Pons (tissue), 1 donor: ENCODE data around the gene RIMS4.
A peak's percentile ranks its signal among the peaks of the same experiment; 100 is the strongest.

Experiments used
- DNase-seq: peaks from one replicate; pipeline ENCODE4 v3.0.0-alpha.2; 2016; ENCODE audit warnings: low spot score

Gene RIMS4

DNA sequence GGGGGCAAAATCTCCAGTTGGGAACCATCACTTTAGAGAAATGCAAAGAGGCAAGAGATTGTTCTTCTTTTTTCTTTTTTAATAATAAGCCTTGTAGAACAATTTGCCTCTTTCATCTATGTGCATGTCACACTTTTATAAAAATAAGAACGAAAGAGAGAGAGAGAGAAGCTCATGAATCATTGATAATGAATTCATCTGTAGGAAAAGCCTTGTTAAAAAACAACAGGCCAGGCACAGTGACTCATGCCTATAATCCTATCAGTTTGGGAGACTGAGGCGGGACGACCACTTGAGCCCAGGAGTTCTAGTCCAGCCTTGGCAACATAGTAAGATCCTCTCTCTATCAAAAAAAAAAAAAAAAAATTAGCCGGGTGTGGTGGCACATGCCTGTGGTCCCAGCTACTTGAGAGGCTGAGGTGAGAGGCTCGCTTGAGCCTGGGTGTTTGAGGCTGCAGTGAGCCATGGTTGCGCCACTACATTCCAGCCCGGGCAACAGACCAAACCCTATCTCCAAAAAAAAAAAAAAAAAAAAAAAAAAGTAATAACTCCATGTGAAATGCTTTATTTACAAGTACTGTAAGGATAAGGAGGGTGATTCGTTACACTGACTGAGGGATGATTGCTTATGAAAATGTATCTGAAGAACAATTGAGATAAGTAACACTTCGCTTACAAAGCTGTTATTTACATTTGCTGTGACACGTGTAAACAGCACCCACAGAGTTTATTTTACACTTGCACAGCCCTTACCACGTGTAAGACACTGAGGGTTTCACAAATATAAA, 89.2 kb downstream of the RIMS4 start:
- no peak for DNase-seq

- peak; percentile 69 for DNase-seq
These were observed 89.7 kb downstream of the RIMS4 start for GRCh38 chr20:44720621-44720996.

DNA sequence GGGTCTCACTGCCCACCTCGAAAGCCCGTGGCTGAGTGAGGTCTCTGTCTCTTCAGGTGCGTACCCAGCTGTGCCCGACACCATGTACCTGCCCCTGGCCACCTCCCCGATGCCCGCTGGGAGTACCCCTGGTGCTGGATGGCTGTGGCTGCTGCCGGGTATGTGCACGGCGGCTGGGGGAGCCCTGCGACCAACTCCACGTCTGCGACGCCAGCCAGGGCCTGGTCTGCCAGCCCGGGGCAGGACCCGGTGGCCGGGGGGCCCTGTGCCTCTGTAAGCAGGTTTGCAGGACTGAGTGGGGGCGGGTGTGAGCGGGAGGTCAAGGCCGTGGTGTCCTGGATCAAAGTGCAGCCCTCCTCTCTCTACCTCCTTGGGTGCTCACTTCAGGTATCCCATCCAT, 90.5 kb downstream of the RIMS4 start:
- no peak for DNase-seq

DNA sequence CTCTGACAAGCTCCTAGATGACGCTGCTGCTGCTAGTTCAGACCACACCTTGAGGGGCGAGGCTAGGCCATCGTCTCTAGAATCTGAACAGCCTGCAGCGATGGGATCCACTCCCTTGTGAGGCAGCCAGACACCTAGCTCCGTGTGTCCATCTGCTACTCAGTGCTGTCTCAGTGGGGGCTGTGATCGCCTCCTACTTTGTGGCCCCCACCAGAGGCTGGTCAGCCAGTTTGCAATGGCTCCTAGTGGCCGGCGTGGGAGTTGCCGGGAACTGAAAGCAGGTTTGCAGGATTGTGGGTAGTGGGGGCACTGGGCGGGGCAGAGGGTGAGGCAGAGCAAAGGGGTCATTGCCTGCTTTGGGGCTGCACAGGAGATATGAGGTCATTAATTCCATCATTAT, 92.4 kb downstream of the RIMS4 start:
- no peak for DNase-seq

DNA sequence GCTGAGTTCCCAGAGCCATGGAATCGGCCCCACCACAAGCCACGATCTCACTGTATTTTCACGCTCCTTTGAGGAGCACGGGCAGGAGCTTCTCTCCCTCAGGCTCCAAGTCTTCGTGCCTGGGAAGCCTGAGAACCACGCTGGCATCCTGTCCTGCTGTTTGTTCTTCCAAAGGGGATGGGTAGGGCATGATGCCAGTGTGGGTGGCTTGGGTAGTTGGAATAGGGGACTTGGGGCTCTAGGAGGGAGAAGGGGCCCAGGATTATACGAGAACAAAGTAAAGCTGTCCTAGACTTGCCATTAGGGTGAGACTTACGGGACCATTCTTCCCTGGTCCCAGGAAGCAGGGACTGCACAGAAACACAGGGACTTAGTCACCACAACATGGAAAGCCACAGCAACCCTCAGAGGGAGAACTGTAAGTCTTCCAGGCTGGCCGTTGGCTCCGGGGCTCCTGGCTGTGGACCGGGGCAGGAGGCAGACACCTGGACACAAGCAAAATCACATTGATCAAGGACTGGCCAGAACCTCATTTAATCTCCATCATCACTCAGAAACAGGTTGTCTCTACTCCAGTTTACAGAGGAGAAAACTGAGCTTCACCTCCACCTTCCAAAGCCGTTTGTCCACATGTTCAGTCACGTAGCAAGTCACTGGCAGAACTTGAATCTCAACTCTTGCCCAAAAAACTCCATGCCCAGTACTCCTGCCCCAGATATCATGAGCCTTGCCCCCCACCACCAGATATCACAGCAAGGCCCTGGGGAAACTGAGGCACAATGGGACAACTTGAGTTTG, 93.8 kb downstream of the RIMS4 start:
- no peak for DNase-seq

GRCh38 chr20:44715499-44716308, 94.6 kb downstream of the RIMS4 start:
- no peak for DNase-seq

- DNase-seq, result peak; percentile 53
These were observed 95.4 kb downstream of the RIMS4 start, which contains the start of gene CCN5 for GRCh38 chr20:44714701-44715498. CCN5 (plus strand) TSS chr20:44715369; CDS start chr20:44715391, 22 bp downstream.

GRCh38 chr20:44714102-44714700, 96.1 kb downstream of the RIMS4 start:
- no peak for DNase-seq

DNA sequence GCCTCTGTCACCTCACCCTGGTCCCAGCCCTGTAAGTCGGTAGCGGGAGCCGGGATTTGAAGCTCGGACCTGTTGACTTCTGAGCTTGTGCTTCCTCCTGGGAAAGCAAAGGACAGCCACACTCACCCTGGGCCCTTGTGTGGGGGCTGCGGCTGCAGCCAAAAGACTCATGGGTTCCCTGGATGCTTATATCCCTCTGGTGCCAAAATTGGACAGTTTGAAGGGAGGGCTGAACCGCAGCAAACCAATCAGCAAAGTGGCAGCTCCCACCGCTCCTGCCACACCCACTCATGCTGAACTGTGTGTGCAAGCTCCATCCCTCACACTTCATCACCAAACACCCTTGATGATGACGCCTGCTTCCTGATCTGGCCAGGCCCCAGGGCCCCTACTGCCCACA, 99.1 kb downstream of the RIMS4 start:
- no peak for DNase-seq

GRCh38 chr20:44709797-44710196, 100.5 kb downstream of the RIMS4 start:
- DNase-seq, result no peak

DNA sequence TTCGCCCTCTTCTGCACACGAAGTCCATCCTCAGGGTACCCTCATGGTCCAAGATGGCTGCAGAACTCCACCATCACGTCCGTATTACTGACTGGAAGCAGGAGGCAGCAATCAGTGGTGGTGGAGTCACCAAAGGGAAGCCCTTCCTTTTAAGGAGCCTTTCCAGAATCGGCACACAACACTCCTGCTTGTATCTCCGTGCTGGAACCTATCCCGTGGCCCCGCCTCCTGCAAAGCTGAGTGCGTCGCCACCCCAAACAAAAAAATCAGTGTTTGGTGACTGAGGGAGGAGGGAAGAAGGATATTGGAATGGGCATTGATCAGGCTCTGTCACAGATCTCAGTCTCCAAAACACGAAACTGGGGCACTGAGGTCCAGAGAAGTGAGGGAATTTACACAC, 101.0 kb downstream of the RIMS4 start:
- no peak for DNase-seq

- no peak for DNase-seq
These were observed 103.2 kb downstream of the RIMS4 start for GRCh38 chr20:44707018-44707579.

DNA sequence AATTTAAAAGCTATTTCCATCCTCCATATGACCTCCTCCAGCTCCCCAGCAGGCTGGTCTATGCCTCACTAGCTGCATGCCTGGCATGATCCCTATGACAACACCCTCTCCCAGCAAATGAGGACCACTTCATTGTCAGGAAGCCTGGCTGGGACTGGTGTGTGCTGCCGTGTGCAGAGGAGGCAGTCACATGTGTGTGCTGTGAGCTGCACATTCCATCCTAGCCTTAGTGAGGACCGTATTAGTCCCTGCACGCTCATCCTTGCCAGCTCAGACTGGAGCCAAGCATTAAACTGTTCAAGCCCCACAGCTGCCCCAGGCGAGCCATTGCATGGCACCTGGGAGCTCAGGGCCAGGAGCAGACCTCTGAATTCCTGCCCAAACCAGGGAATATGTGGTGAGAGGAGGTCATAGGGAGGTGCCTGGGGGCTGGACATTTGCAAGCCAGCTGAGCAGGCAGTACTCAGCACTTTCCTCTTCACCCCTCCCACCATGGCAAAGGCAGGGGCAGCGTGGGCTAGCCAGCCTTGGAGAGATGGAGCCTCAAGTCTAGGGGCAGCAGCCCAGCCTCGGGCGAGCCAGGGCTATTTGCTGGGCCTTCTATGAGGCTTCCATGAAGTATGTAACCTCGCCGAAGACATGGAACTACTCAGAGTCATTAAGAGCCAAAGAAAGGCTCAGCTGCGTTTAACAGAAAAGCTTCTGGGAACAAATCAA, 103.9 kb downstream of the RIMS4 start:
- DNase-seq, result no peak

GRCh38 chr20:44705364-44706094, 104.8 kb downstream of the RIMS4 start:
- no peak for DNase-seq

GRCh38 chr20:44704551-44704971, 105.8 kb downstream of the RIMS4 start:
- DNase-seq, result no peak

DNA sequence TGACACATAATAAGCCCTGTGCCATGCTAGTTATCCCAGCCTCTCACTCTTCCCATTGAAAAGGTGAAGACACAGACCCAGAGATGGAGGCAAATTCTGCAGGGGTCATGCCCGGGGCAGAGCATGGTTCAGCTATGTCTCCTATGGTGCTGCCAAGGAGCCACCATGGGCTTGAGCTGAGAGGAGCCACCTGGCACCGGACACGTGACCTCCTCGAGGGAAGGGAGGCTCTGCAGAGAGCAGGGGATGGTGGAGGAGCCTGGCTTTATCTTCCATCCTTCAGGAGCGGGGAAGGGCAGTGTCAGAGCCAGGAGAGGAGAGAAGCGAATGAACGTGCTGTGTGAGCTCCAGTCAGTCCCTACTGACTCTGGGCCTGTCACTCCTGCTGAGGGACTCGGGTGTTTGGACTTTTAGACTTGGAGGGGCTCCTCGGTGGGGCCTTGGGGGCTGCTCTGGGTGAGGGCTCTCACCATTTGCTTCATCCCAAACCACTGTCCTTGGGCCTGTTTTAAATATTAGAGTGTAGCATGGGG, 106.3 kb downstream of the RIMS4 start:
- no peak for DNase-seq

DNA sequence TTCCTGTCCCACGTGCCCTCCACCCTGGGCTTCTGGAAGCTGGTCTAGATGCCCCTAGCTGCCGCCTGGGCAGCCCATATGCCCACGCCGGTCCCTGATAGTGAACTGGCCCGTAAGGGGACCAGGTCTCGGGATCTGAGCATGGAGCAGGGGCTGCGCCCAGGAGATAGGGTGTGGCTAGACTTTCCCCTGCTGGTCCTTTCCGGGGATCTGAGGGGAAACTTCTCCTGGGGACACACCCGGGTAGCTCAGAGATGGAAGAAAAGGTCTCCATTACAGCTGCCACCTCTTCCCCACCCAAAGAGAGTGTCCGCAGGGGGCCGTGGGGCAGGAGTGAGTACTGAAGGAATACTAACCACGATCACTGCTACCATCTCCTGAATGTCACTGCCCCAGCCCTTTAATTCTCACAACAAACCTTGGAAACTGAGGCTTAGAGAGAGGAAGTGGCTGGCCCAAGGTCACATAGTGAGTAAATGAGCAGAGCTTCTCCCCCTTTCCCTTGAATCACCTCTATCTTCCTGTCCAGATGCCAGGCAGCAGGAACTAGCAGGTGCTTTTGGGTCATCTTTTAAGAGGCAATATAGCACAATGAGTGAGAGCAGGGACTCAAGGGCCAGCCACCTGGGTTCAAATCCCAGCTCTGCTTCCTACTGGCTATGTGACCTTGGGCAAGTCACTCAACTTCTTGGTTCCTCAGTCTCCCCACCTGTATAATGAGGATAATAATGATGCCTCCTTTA, 107.0 kb downstream of the RIMS4 start:
- DNase-seq, result no peak

DNA sequence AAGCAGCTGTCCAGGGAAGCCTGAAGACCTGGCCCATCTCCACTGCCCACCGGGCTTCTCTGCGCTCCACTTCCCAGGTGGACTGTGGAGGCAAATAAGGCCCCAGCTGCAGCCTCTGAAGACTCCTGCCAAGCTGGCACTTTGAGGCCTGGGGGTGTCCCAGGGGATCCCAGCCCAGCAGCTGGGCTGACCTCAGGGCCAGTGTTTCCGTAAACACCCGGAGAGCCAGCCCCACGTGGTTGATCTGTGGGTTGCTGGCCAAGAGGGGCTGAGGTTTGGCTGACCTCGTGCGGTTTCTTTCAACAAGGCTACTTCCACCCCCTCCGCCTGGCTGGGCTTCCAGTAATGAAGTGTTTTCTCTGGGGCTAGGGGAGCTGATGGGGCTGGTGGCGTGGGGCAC, 107.6 kb downstream of the RIMS4 start:
- peak; percentile 83 for DNase-seq
